BLaER1 treated with 17β-estradiol and CSF1 and Interleukin-3, amounts not matched to agents 10 nM and 100 nM (cell line): ENCODE data around the gene EIF2D.

Source experiments
- H3K27ac ChIP-seq, 11 experiments: shearing (Covaris generic); formaldehyde crosslinking; 2 replicates each; pipeline ENCODE4 v1.8.1; 2022
- H3K27me3 ChIP-seq, 11 experiments: shearing (Covaris generic); formaldehyde crosslinking; 2 replicates each; pipeline ENCODE4 v1.8.1; 2022
- H3K36me3 ChIP-seq, 11 experiments: shearing (Covaris generic); formaldehyde crosslinking; 2 replicates each; pipeline ENCODE4 v1.8.1; 2022
- H3K4me1 ChIP-seq, 10 experiments: shearing (Covaris generic); formaldehyde crosslinking; 2 replicates each; pipeline ENCODE4 v1.8.1; 2022
- H3K4me2 ChIP-seq, 11 experiments: shearing (Covaris generic); formaldehyde crosslinking; 2 replicates each; pipeline ENCODE4 v1.8.1; 2022
- H3K4me3 ChIP-seq, 10 experiments: shearing (Covaris generic); formaldehyde crosslinking; 2 replicates each; pipeline ENCODE4 v1.8.1; 2022
- H3K9ac ChIP-seq, 11 experiments: shearing (Covaris generic); formaldehyde crosslinking; 2 replicates each; pipeline ENCODE4 v1.8.1; 2022
- H3K9me3 ChIP-seq, 11 experiments: shearing (Covaris generic); formaldehyde crosslinking; replicated peaks in 1 of 11; 2 replicates each; pipeline ENCODE4 v1.8.1; 2022
- H4K20me1 ChIP-seq, 11 experiments: shearing (Covaris generic); formaldehyde crosslinking; 2 replicates each; pipeline ENCODE4 v1.8.1; 2022
- Cebpa-rat ChIP-seq, 11 experiments: shearing (Covaris generic); IDR thresholded peaks; 2 replicates each; pipeline ENCODE4 v1.8.1; 2022

Gene EIF2D

DNA sequence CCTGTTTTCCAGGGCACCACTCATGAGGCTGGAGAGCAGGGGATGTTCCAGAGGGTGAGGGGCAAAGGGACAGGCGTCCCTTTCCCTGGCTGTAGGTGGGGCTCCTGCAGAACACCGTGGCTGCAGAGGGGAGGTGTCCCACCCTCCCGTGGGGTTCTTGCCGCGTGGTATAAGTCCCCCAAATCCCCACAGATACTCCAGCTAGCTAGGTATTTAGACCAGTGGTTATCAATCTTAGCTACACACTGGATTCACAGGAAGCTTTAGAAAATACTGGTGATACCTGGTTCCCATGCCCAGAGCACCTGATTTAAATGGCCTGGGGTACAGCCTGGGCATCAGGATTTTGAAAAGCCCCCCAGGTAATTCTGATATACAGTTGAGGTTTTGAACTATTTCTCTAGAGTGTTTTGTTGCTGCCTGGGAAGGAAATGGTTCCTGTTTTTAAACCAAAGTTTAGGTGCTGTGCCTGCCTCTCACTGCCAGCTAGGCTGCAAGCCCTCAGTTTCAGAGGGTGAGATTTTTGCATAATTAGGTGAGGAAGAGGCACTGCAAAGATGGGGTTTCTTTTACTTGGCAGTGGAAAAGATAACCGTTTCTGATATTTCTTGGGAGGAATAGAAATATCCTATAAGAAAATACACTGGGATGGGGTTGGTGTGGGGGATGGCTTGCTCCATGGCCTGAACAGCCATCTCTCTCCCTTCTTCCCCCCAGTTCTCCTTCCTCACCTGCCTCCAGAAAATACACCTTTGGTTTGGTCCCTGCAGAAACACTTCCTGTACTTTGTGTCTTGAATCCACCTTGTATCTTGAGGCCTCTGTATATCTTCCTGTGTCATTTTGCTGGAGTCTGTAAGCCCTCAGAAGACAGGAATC, 53.2 kb downstream of the EIF2D start:
- Histone ChIP-seq H3K9ac (peak overlapping the region; percentile 90 to 97 (median 94)), H3K27ac (peak overlapping the region; percentile 88 to 98 (median 95)), H3K4me3 (peak overlapping the region; percentile 75 to 96 (median 92)), H3K4me2 (peak overlapping the region; percentile 92 to 100 (median 99)), H3K4me1 (peaks cover 72 to 87% (median 84%) of the 10 kb centered on the region in 10 experiments), H3K36me3 (peaks cover 19 to 39% (median 34%) of the 10 kb centered on the region in 11 experiments; a peak in 19 of 22 replicates), H4K20me1 (peaks cover 0 to 35% (median 8%) of the 10 kb centered on the region in 11 experiments; a peak in 11 of 22 replicates), H3K27me3 (no peaks in the 10 kb centered on the region), H3K9me3 (no peaks in the 10 kb centered on the region)
- no peak for TF ChIP-seq Cebpa-rat (IDR thresholded peaks at IDR 0.05)

DNA sequence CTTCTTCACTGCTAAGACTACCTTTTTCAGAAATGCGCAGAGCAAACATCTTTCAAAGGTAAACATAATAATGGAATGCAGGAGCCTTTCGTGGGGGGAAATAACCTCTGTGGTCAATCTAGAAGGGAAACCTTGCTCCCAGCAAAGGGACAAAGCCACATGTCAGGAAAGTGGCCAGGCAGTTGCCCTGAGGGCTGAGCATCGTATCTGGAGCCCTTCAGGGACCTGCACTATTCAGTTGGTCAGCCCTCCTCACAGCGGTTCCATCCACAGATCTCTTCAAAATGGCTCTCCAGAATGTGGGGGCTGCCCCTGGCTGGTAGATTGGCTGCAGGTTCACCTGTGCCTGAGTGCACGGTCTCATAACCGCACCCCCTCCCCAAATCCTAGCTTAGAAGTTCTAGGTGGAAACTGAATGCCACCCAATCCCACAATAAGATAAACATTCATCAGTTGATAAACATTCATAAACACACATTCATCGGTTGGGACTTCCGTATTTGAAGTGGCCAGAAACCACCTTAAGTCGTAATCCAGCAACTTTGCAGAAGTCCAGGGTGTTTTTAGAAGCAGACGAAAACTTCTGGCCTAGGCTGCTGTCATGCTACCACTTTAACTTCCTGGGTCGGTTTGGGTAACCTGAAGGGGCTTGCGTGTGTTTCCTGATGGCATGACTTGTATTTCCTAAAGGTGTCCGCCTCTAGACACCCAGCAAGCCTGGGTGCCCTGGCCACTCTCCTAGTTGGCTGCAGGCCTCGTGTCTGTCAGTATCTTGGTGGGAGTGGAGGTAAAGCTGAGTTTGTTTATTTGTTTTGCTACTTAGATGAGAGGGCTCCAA, 54.4 kb downstream of the EIF2D start:
- Histone ChIP-seq H3K9me3 (no peaks in the 10 kb centered on the region), H3K27me3 (no peaks in the 10 kb centered on the region), H3K4me2 (peak overlapping the region; percentile 92 to 100 (median 99)), H3K4me3 (peak overlapping the region; percentile 75 to 96 (median 92)), H3K36me3 (peaks cover 15 to 29% (median 26%) of the 10 kb centered on the region in 11 experiments; a peak in 19 of 22 replicates), H3K4me1 (peaks cover 71 to 82% (median 76%) of the 10 kb centered on the region in 10 experiments), H4K20me1 (peaks cover 0 to 23% (median 0%) of the 10 kb centered on the region in 11 experiments; a peak in 2 of 22 replicates), H3K9ac (peak overlapping the region; percentile 90 to 97 (median 94)), H3K27ac (peak overlapping the region; percentile 88 to 98 (median 95))
- TF ChIP-seq Cebpa-rat (IDR thresholded peaks at IDR 0.05): no peak

DNA sequence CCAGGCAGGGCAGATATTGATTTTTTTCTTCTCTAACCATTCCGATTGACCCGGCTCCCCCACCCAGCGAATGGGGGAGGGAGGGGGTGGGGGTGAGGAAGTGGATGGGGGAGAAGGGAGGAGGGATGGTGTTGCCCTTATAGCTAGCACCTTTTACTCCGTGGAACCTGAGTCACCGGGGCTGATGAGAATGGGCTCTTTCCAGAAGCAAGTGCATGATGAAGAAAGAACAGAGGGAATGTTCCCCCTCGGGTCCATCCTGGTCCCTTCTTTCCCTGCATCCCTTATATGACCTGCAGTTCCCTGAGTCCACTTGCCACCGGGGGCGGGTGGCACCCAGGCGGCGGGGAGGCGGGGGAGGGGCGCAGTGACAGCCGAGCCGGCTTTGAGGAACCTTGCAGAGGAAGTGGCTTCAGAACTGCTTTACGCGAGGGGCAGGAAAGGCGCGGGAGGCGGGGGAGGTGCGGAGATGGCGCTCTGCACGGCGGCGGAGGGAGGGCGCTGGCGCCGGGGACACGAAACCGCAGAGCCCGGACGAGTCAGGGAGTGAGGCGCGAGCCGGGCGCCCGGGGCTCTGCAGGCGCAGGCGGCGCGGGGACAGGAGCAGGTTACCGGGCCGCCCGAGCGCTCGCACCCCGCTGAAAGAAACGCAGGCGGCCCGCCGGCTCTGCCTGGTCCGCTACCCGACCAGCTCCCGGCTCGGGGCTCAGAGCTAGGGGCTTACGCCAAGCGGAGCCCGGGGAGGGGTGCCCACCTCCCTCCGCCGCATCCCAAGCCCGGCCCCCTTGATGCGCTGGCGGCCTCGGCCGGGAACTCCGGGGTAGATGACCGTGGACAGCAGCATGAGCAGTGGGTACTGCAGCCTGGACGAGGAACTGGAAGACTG, 55.3 kb downstream of the EIF2D start:
- Histone ChIP-seq H3K27ac (peak overlapping the region; percentile 88 to 98 (median 95)), H3K4me3 (peak overlapping the region; percentile 75 to 96 (median 92)), H3K36me3 (peaks cover 12 to 24% (median 21%) of the 10 kb centered on the region in 11 experiments; a peak in 19 of 22 replicates), H3K9ac (peak overlapping the region; percentile 90 to 97 (median 94)), H3K27me3 (no peaks in the 10 kb centered on the region), H3K4me1 (peaks cover 65 to 80% (median 72%) of the 10 kb centered on the region in 10 experiments), H3K9me3 (no peaks in the 10 kb centered on the region), H4K20me1 (peaks cover 0 to 17% (median 0%) of the 10 kb centered on the region in 11 experiments; a peak in 2 of 22 replicates), H3K4me2 (peak overlapping the region; percentile 92 to 100 (median 99))
- no peak for TF ChIP-seq Cebpa-rat (IDR thresholded peaks at IDR 0.05)

DNA sequence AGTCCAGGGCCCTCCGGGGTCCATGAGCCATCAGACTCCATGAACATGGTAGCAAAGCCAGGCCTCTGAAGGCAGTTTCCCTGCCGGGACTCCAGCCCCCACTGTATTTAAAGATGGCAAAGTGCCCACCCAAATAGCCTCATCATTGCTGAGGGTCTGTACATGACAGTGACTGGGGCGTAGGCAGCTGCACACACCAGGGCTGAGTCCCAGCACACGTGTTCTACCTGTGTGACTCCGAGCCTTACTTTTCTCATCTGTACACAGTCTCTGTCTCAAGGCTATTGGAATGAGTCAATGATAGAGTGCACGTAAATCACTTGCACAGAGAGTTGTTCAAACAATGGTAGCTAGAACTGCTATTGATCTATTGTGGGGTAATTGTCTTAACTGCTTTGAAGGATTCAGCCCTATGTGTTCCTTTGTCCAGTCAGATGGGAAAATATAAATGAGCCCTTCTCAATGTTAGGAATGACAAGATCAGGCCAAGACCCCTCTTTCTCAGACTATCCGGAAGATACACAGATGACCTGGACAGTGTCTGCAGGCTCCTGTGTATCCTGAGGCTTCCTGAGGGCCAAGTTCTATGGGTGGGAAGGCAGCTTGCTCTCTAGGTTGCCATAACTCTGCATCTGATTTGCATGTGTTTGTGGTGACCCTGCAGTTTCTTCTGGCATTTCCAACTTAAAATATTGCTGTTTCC, 56.1 kb downstream of the EIF2D start:
- no peak for TF ChIP-seq Cebpa-rat (IDR thresholded peaks at IDR 0.05)
- Histone ChIP-seq H3K36me3 (peaks cover 5 to 16% (median 13%) of the 10 kb centered on the region in 11 experiments; a peak in 17 of 22 replicates), H3K4me1 (peaks cover 57 to 80% (median 72%) of the 10 kb centered on the region in 10 experiments), H3K4me3 (peak overlapping the region in 8 of 10 experiments; percentile 83 to 95 (median 92); a peak in 9 of 20 replicates), H3K27me3 (no peaks in the 10 kb centered on the region), H3K27ac (peak overlapping the region in 10 of 11 experiments; percentile 88 to 98 (median 96); a peak in 19 of 22 replicates), H3K9ac (peak overlapping the region; percentile 13 to 97 (median 94); a peak in 18 of 22 replicates), H3K9me3 (no peaks in the 10 kb centered on the region), H3K4me2 (peak overlapping the region; percentile 92 to 100 (median 99)), H4K20me1 (peaks cover 0 to 12% (median 0%) of the 10 kb centered on the region in 11 experiments; a peak in 2 of 22 replicates)

DNA sequence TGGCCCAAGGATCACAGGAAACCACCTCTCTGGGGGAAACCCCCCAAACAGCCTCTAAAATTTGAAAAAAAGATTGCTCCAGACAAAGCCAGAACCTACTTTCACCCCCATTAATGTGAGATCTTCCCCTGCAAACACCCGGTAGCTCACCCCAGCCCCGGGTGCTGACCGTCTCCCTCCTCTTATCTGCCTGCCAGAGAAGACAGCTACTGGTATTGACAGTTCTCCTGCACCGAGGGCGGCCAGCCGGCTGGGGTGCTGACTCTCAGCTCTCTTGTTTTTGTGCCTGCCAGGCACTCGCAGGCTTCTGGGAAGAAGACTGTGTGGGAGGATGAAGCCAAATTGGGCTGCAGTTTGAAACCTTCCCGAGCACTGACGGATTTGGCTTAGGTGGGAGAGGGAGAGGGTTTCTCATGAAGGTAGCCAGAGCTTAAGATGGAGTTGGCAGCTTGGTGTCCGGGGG, 56.8 kb downstream of the EIF2D start:
- TF ChIP-seq Cebpa-rat (IDR thresholded peaks at IDR 0.05): no peak
- peaks cover 0 to 9% (median 6%) of the 10 kb centered on the region in 11 experiments; a peak in 11 of 22 replicates for H3K36me3 ChIP-seq
- peaks cover 0 to 5% (median 0%) of the 10 kb centered on the region in 11 experiments; a peak in 2 of 22 replicates for H4K20me1 ChIP-seq
- H3K4me2 ChIP-seq: peak overlapping the region; percentile 92 to 100 (median 99)
- H3K9ac ChIP-seq: peak overlapping the region; percentile 13 to 97 (median 56); a peak in 15 of 22 replicates
- H3K9me3 ChIP-seq: no peaks in the 10 kb centered on the region
- H3K4me3 ChIP-seq: no peak overlapping the region
- H3K4me1 ChIP-seq: peaks cover 50 to 80% (median 70%) of the 10 kb centered on the region in 10 experiments
- peak overlapping the region; percentile 7 to 98 (median 95); a peak in 19 of 22 replicates for H3K27ac ChIP-seq
- no peaks in the 10 kb centered on the region for H3K27me3 ChIP-seq

DNA sequence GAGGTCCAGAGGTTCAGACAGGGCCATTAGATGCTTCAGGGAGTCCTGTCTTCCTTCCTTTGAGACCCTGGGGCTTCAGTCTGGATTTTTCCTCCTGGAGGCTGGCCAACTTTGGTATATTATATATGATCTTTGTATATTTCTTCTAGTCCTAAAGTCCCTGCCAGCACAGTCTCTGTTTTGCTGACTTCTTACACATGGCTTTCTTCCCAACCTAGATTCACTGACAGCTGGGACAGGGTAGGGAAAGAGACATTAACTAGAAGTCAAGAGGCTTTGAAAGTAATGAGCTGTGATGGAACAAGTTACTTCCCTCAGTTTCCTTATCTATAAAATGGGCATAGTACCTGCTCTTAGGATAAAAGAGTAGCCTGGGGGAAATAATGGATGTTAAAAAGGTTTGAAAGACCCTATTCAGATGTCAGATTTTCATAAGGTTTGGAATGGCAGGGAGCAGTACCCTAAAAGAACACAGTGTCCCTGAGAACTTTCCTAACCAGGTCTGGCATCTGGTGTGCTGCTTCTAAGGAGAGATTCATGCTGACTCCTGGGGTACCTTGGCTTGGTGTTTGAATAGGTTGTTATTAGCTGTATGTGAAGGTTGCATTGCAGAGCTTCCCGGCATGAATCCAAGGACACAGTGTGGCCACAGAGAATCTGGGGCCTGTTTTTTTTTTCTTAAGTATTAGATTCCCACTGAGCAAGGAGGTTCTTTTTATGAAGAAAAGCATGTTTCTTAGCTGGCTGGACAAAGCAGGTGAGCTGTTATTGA, 57.4 kb downstream of the EIF2D start:
- no peaks in the 10 kb centered on the region for H3K9me3 ChIP-seq
- no peak for TF ChIP-seq Cebpa-rat (IDR thresholded peaks at IDR 0.05)
- H3K9ac ChIP-seq: peak overlapping the region; percentile 13 to 97 (median 56); a peak in 14 of 22 replicates
- H3K4me3 ChIP-seq: no peak overlapping the region
- no peaks in the 10 kb centered on the region for H3K27me3 ChIP-seq
- H3K4me1 ChIP-seq: peaks cover 44 to 79% (median 69%) of the 10 kb centered on the region in 10 experiments
- H3K36me3 ChIP-seq: peaks cover 0 to 3% (median 0%) of the 10 kb centered on the region in 11 experiments; a peak in 1 of 22 replicates
- H3K4me2 ChIP-seq: peak overlapping the region; percentile 92 to 100 (median 99)
- peak overlapping the region in 9 of 11 experiments; percentile 7 to 98 (median 96); a peak in 14 of 22 replicates for H3K27ac ChIP-seq
- no peaks in the 10 kb centered on the region; a peak in 1 of 22 replicates for H4K20me1 ChIP-seq
